K562 (cell line): ENCODE data around the gene KLHDC7B. TPM values are rescaled to one million over a fixed set of nuclear protein-coding genes. Genes with fewer than 3 reads are reported as not detected.

Source experiments
- CBFA2T3 ChIP-seq: fragments of 450-650 bp; IDR thresholded peaks from 2 replicates; pipeline ENCODE4 v1.6.1; 2017
- DNMT1 ChIP-seq: fragments of 450-650 bp; IDR thresholded peaks from 2 replicates; pipeline ENCODE4 v1.6.1; 2016; ENCODE audit warnings: antibody characterized with exemption, mild to moderate bottlenecking
- FUS ChIP-seq: fragments of 200-400 bp; formaldehyde crosslinking; optimal IDR thresholded peaks from 2 replicates; pipeline ENCODE3; 2017; ENCODE audit warnings: low read depth, low read length
- KDM4B ChIP-seq, 2 experiments: fragments of 450-650 bp in 1 of 2; sonication (generic) in 1 of 2; IDR thresholded peaks; 2 replicates each; pipeline ENCODE4 v1.6.1; 2016 to 2017; ENCODE audit warnings: borderline replicate concordance in 2 of 2, antibody characterized with exemption in 1 of 2, low read depth in 1 of 2, mild to moderate bottlenecking in 1 of 2
- L3MBTL2 ChIP-seq: fragments of 450-650 bp; IDR thresholded peaks from 2 replicates; pipeline ENCODE4 v1.6.1; 2016; ENCODE audit warnings: mild to moderate bottlenecking, moderate library complexity
- SNIP1 ChIP-seq: fragments of 450-650 bp; IDR thresholded peaks from 2 replicates; pipeline ENCODE4 v1.7.1; 2017; ENCODE audit warnings: low read depth, mild to moderate bottlenecking
- SP1 ChIP-seq: sonication (generic); formaldehyde crosslinking; IDR thresholded peaks from 2 replicates; pipeline ENCODE4 v1.8.1; 2022; ENCODE audit warnings: mild to moderate bottlenecking, missing genetic modification reagents
- ZFP1 ChIP-seq: fragments of 450-650 bp; formaldehyde crosslinking; IDR thresholded peaks from 2 replicates; pipeline ENCODE4 v1.4.0; 2020; ENCODE audit warnings: mild to moderate bottlenecking, mixed read lengths
- ZNF830 ChIP-seq: fragments of 250-450 bp; sonication (Bioruptor Pico); IDR thresholded peaks from 2 replicates; pipeline ENCODE4 v1.5.0; 2021; ENCODE audit warnings: mild to moderate bottlenecking
- polyA plus RNA-seq, 8 experiments: library from polyadenylated mRNA; depleted of rRNA in 4 of 8; stranded (reverse) in 5 of 8; unstranded in 3 of 8; fragments of >200 nt; fragmentation: Nextera tagmentation in 2 of 8; fragmentation: Illumina TruSeq in 1 of 8; extraction: Ambion mirVana in 2 of 8; extraction: Trizol in 1 of 8; gene quantifications; 2 replicates each; pipeline versions ENCODE4 v1.2.1 to v1.2.3, GENCODE V29; 2011 to 2014; ENCODE audit warnings: inconsistent platforms in 1 of 8, missing spikeins in 1 of 8
- total RNA-seq, 7 experiments: library from RNA; depleted of rRNA in 6 of 7; stranded (reverse); fragments of >200 nt in 6 of 7; fragmentation: Illumina TruSeq in 2 of 7; extraction: Trizol in 2 of 7; gene quantifications; 2 replicates each; pipeline versions ENCODE4 v1.2.1 to v1.2.3, GENCODE V29; 2011 to 2021; ENCODE audit warnings: low replicate concordance in 1 of 7
- TF ChIP-seq, protein P1 (sequence below): fragments of 450-650 bp; IDR thresholded peaks from 2 replicates; pipeline ENCODE4 v1.6.1; 2016; ENCODE audit warnings: mild to moderate bottlenecking, moderate library complexity
- TF ChIP-seq, protein P2 (sequence below): fragments of 450-650 bp; IDR thresholded peaks from 2 replicates; pipeline ENCODE4 v1.6.1; 2014; ENCODE audit warnings: low read depth, mild to moderate bottlenecking, moderate library complexity, borderline replicate concordance
- TF ChIP-seq, protein P3 (sequence below): fragments of 450-650 bp; IDR thresholded peaks from 2 replicates; pipeline ENCODE4 v1.6.1; 2016

Gene KLHDC7B
- total and polyA plus RNA-seq, 9 of the 15 experiments (the other 6 are each of a cell fraction or from before 2014, with no cell fraction given): 0.04 to 0.22 (median 0.05) TPM; not detected in 4

DNA sequence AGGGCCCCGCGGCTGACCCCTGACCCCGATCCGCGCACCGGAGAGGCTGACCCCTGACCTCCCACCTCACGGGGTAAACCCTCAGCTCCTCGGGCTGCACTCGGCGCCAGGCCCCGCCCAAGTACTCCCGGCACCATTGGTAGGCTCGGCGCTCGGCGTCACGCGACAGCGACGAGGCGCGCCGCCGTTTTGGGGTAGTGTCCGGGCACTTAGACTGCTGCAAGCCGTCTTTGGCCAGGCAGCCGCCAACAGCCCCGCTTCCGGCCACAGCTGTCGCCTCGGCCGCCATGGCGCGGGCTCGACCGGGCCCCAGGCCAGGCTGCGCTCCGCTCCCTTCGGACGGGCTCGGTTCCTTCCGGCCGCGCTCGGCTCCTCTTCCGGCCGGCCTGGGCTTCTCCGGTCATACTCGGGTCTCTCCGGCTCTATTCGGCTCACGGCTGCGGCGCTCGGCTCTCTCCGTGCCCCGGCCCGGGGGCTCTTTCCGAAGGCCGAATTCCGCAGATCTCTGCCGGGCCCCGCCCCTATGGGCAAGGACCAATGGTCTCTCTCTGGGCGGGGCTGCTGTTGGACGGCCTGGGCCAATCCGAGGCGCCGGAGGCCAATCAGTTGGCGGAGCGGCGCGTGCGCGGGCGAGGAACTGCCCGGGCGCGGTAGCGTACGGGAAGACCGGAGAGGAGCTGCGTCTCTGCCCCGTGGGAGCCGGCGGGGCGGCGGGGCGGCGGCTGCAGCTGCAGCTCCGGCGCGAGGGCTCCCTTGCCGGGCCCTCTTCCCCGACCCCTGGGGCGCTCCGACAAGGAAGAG, 37.0 kb downstream of the KLHDC7B start, which contains the start of gene CHKB (continued):
- TF ChIP-seq, protein P1, sequence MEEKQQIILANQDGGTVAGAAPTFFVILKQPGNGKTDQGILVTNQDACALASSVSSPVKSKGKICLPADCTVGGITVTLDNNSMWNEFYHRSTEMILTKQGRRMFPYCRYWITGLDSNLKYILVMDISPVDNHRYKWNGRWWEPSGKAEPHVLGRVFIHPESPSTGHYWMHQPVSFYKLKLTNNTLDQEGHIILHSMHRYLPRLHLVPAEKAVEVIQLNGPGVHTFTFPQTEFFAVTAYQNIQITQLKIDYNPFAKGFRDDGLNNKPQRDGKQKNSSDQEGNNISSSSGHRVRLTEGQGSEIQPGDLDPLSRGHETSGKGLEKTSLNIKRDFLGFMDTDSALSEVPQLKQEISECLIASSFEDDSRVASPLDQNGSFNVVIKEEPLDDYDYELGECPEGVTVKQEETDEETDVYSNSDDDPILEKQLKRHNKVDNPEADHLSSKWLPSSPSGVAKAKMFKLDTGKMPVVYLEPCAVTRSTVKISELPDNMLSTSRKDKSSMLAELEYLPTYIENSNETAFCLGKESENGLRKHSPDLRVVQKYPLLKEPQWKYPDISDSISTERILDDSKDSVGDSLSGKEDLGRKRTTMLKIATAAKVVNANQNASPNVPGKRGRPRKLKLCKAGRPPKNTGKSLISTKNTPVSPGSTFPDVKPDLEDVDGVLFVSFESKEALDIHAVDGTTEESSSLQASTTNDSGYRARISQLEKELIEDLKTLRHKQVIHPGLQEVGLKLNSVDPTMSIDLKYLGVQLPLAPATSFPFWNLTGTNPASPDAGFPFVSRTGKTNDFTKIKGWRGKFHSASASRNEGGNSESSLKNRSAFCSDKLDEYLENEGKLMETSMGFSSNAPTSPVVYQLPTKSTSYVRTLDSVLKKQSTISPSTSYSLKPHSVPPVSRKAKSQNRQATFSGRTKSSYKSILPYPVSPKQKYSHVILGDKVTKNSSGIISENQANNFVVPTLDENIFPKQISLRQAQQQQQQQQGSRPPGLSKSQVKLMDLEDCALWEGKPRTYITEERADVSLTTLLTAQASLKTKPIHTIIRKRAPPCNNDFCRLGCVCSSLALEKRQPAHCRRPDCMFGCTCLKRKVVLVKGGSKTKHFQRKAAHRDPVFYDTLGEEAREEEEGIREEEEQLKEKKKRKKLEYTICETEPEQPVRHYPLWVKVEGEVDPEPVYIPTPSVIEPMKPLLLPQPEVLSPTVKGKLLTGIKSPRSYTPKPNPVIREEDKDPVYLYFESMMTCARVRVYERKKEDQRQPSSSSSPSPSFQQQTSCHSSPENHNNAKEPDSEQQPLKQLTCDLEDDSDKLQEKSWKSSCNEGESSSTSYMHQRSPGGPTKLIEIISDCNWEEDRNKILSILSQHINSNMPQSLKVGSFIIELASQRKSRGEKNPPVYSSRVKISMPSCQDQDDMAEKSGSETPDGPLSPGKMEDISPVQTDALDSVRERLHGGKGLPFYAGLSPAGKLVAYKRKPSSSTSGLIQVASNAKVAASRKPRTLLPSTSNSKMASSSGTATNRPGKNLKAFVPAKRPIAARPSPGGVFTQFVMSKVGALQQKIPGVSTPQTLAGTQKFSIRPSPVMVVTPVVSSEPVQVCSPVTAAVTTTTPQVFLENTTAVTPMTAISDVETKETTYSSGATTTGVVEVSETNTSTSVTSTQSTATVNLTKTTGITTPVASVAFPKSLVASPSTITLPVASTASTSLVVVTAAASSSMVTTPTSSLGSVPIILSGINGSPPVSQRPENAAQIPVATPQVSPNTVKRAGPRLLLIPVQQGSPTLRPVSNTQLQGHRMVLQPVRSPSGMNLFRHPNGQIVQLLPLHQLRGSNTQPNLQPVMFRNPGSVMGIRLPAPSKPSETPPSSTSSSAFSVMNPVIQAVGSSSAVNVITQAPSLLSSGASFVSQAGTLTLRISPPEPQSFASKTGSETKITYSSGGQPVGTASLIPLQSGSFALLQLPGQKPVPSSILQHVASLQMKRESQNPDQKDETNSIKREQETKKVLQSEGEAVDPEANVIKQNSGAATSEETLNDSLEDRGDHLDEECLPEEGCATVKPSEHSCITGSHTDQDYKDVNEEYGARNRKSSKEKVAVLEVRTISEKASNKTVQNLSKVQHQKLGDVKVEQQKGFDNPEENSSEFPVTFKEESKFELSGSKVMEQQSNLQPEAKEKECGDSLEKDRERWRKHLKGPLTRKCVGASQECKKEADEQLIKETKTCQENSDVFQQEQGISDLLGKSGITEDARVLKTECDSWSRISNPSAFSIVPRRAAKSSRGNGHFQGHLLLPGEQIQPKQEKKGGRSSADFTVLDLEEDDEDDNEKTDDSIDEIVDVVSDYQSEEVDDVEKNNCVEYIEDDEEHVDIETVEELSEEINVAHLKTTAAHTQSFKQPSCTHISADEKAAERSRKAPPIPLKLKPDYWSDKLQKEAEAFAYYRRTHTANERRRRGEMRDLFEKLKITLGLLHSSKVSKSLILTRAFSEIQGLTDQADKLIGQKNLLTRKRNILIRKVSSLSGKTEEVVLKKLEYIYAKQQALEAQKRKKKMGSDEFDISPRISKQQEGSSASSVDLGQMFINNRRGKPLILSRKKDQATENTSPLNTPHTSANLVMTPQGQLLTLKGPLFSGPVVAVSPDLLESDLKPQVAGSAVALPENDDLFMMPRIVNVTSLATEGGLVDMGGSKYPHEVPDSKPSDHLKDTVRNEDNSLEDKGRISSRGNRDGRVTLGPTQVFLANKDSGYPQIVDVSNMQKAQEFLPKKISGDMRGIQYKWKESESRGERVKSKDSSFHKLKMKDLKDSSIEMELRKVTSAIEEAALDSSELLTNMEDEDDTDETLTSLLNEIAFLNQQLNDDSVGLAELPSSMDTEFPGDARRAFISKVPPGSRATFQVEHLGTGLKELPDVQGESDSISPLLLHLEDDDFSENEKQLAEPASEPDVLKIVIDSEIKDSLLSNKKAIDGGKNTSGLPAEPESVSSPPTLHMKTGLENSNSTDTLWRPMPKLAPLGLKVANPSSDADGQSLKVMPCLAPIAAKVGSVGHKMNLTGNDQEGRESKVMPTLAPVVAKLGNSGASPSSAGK: 0 out of 2 replicates have a peak, but pooled peaks have one; percentile 11
- TF ChIP-seq ZNF830 (no peak), KDM4B (IDR thresholded peaks at IDR 0.05; ENCODE audit: borderline replicate concordance in 2 of 2, low read depth in 1 of 2) (no peak), L3MBTL2 (peak; percentile 81; the same call in 1 of the 2 replicates), SNIP1 (no peak), DNMT1 (no peak), SP1 (peak; percentile 79), FUS (no peak), ZFP1 (no peak), CBFA2T3 (no peak)
- TF ChIP-seq, protein P2, sequence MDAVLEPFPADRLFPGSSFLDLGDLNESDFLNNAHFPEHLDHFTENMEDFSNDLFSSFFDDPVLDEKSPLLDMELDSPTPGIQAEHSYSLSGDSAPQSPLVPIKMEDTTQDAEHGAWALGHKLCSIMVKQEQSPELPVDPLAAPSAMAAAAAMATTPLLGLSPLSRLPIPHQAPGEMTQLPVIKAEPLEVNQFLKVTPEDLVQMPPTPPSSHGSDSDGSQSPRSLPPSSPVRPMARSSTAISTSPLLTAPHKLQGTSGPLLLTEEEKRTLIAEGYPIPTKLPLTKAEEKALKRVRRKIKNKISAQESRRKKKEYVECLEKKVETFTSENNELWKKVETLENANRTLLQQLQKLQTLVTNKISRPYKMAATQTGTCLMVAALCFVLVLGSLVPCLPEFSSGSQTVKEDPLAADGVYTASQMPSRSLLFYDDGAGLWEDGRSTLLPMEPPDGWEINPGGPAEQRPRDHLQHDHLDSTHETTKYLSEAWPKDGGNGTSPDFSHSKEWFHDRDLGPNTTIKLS: 0 out of 2 replicates have a peak, but pooled peaks have one; percentile 26
- TF ChIP-seq, protein P3, sequence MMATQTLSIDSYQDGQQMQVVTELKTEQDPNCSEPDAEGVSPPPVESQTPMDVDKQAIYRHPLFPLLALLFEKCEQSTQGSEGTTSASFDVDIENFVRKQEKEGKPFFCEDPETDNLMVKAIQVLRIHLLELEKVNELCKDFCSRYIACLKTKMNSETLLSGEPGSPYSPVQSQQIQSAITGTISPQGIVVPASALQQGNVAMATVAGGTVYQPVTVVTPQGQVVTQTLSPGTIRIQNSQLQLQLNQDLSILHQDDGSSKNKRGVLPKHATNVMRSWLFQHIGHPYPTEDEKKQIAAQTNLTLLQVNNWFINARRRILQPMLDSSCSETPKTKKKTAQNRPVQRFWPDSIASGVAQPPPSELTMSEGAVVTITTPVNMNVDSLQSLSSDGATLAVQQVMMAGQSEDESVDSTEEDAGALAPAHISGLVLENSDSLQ: peak; percentile 50
